T-helper 17 cell (primary cell): ENCODE data around the gene OXSR1. TPM values are rescaled to one million over a fixed set of nuclear protein-coding genes. Genes with fewer than 3 reads are reported as not detected.

ENCODE experiments used
- ATAC-seq: fragments of 150-1000 bp; cut with Tn5 transposase; 2 replicates; pipeline ENCODE4 v1.10.0; 2021; ENCODE audit warnings: mild to moderate bottlenecking, moderate library complexity
- DNase-seq, 3 donors: peaks; one replicate each; pipeline versions ENCODE4 v3.0.0 to v3.0.0-alpha.2; 2020 to 2021
- H3K9me3 ChIP-seq: one replicate; pipeline ENCODE4 v1.7.0; 2013; ENCODE audit warnings: low read length, mild to moderate bottlenecking; ENCODE audit not compliant: control insufficient read depth, poor library complexity, severe bottlenecking
- H3K27ac Mint-ChIP-seq: one replicate; pipeline ENCODE4 v1.8.0; 2022; ENCODE audit warnings: mild to moderate bottlenecking, moderate library complexity, mixed read lengths
- H3K27me3 Mint-ChIP-seq: one replicate; pipeline ENCODE4 v1.8.0; 2022; ENCODE audit warnings: mixed read lengths
- H3K36me3 Mint-ChIP-seq: one replicate; pipeline ENCODE4 v1.8.0; 2022; ENCODE audit warnings: low read depth, mixed read lengths
- H3K4me1 Mint-ChIP-seq: one replicate; pipeline ENCODE4 v1.8.0; 2022; ENCODE audit warnings: mild to moderate bottlenecking, mixed read lengths
- H3K4me3 Mint-ChIP-seq: one replicate; pipeline ENCODE4 v1.8.0; 2022; ENCODE audit warnings: mild to moderate bottlenecking, moderate library complexity, mixed read lengths
- total RNA-seq, 4 donors: library from RNA in 2 of 4; stranded (reverse) in 2 of 4; gene quantifications; one replicate each; pipeline ENCODE4 v1.2.3 and lab custom pipeline; 2022 to 2026

Gene OXSR1
- total RNA-seq, 2 donors from 2014 or later: 39.8 to 51.9 TPM

- Mint-ChIP-seq H3K4me1 (peaks cover 6% of the 10 kb centered on the region), H3K36me3 (peaks cover 21% of the 10 kb centered on the region), H3K27me3 (no peaks in the 10 kb centered on the region), H3K27ac (no peak overlapping the region), H3K4me3 (no peak overlapping the region)
- ATAC-seq (no peak), DNase-seq (no peak)
- H3K9me3 ChIP-seq: no peaks in the 10 kb centered on the region
Observed at GRCh38 chr3:38247366-38248035, 82.2 kb downstream of the OXSR1 start.

- H3K4me1 Mint-ChIP-seq: peaks cover 11% of the 10 kb centered on the region
- no peaks in the 10 kb centered on the region for H3K27me3 Mint-ChIP-seq
Observed at GRCh38 chr3:38250198-38250597, 84.9 kb downstream of the OXSR1 start.

DNA sequence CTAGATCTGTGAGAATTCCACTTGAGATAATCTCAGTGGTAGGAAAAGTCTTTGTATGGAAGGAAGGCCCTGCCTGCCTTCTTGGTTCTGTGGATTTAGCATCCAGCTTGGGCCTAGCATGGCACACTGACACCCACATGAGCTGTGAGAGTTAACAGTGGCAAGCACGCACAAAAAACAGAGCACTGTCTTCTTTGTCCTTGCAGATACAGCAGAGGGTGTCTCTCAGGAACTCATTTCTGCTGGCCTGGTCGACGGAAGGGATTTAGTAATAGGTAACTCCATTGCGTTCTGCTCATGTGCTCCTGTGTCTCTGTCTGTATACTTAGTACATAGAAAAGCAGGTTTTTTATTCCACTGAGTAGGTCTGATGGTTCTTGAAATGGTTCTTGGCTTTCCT is 85.9 kb downstream of the OXSR1 start:
- no peak for DNase-seq
- Mint-ChIP-seq H3K4me3 (no peak overlapping the region), H3K36me3 (peaks cover 20% of the 10 kb centered on the region), H3K27ac (no peak overlapping the region), H3K27me3 (no peaks in the 10 kb centered on the region), H3K4me1 (peaks cover 15% of the 10 kb centered on the region)
- H3K9me3 ChIP-seq: no peaks in the 10 kb centered on the region
- no peak for ATAC-seq

More at GRCh38 chr3:38250198-38250597, 84.9 kb downstream of the OXSR1 start:
- ATAC-seq (no peak), DNase-seq (no peak)
- no peak overlapping the region for H3K4me3 Mint-ChIP-seq
- H3K36me3 Mint-ChIP-seq: peaks cover 22% of the 10 kb centered on the region
- H3K27ac Mint-ChIP-seq: no peak overlapping the region
- no peaks in the 10 kb centered on the region for H3K9me3 ChIP-seq

- peaks cover 12% of the 10 kb centered on the region for H3K36me3 Mint-ChIP-seq
Observed at GRCh38 chr3:38253704-38254103, 88.4 kb downstream of the OXSR1 start.

GRCh38 chr3:38254872-38255271 is 89.5 kb downstream of the OXSR1 start:
- no peak for DNase-seq
- Mint-ChIP-seq H3K36me3 (peaks cover 12% of the 10 kb centered on the region), H3K27ac (peak overlapping the region; percentile 77), H3K4me3 (no peak overlapping the region), H3K27me3 (no peaks in the 10 kb centered on the region), H3K4me1 (peaks cover 14% of the 10 kb centered on the region)
- no peaks in the 10 kb centered on the region for H3K9me3 ChIP-seq
- no peak for ATAC-seq

More at GRCh38 chr3:38253704-38254103, 88.4 kb downstream of the OXSR1 start:
- Mint-ChIP-seq H3K4me1 (peaks cover 14% of the 10 kb centered on the region), H3K4me3 (no peak overlapping the region), H3K27me3 (no peaks in the 10 kb centered on the region), H3K27ac (peak overlapping the region; percentile 77)
- H3K9me3 ChIP-seq: no peaks in the 10 kb centered on the region
- DNase-seq (no peak), ATAC-seq (no peak)

DNA sequence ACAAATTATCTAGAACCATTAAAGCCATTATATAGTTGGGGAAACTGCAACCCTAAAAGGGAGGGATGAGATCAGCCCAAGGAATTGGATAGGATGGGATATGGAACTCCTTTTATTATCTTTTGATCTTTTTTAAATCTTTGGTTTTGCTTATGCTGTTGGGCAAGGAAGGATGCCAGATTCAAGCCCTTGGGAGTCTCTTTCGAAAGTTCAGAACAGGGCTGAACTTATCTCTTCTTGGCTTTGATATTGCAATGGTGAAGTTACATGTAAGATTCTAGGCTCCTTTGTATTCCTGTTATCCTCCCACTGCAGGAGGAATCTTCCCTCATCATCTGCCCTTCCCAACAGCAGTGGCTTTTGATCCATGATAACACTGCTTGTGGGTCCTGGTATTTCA is 90.3 kb downstream of the OXSR1 start:
- H3K27me3 Mint-ChIP-seq: no peaks in the 10 kb centered on the region
- no peak overlapping the region for H3K4me3 Mint-ChIP-seq
- peaks cover 12% of the 10 kb centered on the region for H3K36me3 Mint-ChIP-seq
- DNase-seq: no peak
- no peak for ATAC-seq
- H3K4me1 Mint-ChIP-seq: peaks cover 14% of the 10 kb centered on the region
- no peaks in the 10 kb centered on the region for H3K9me3 ChIP-seq
- no peak overlapping the region for H3K27ac Mint-ChIP-seq

DNA sequence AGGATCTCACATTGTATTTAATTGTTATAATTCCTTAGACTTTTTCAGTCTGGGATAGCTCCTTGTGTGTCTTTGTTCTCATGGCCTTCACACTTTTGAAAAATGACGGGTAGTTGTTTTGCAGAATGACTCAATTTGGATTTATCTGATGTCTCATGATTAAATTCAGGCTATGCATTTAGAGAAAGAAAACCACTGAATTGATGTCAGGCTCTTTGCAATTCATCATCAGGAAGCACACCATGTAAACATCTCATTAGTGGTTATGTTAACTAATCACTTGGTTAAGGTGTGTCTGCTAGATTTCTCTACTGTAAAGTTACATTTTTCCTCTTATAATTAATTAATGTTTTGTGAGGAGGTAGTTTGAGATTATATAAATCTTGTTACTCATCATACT is 92.2 kb downstream of the OXSR1 start:
- no peak for DNase-seq
- Mint-ChIP-seq H3K4me3 (no peak overlapping the region), H3K36me3 (peaks cover 4% of the 10 kb centered on the region), H3K4me1 (peaks cover 15% of the 10 kb centered on the region), H3K27ac (peak overlapping the region; percentile 21), H3K27me3 (no peaks in the 10 kb centered on the region)
- no peak for ATAC-seq
- no peaks in the 10 kb centered on the region for H3K9me3 ChIP-seq

DNA sequence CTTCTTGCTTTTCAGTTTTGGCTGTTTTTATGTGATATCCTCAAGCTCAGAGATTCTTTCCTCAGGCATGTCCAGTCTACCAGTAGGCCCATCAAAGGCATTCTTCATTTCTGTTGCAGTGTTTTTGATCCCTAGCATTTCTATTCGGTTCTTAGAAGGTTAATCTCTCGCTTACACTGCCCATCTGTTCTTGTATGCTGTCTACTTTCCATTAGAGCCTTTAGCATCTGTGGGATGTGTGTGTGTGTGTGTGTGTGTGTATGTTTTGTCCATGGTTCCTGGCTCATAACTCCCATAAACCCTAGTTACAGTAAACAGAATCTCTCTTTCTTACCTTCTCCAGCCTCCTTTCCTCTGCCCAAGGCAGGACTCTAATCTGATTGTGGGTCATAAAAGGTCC is 95.1 kb downstream of the OXSR1 start:
- peaks cover 22% of the 10 kb centered on the region for H3K4me1 Mint-ChIP-seq
- no peaks in the 10 kb centered on the region for H3K9me3 ChIP-seq
- H3K27ac Mint-ChIP-seq: no peak overlapping the region
- DNase-seq (no peak), ATAC-seq (no peak)
- no peaks in the 10 kb centered on the region for H3K27me3 Mint-ChIP-seq
- no peak overlapping the region for H3K4me3 Mint-ChIP-seq
- H3K36me3 Mint-ChIP-seq: no peaks in the 10 kb centered on the region

GRCh38 chr3:38264353-38264771 is 99.0 kb downstream of the OXSR1 start:
- H3K9me3 ChIP-seq: no peaks in the 10 kb centered on the region
- peaks cover 6% of the 10 kb centered on the region for H3K36me3 Mint-ChIP-seq
- DNase-seq (no peak), ATAC-seq (no peak)
- H3K4me3 Mint-ChIP-seq: no peak overlapping the region
- H3K4me1 Mint-ChIP-seq: peaks cover 29% of the 10 kb centered on the region
- no peaks in the 10 kb centered on the region for H3K27me3 Mint-ChIP-seq
- peak overlapping the region; percentile 6 for H3K27ac Mint-ChIP-seq

- DNase-seq (no peak), ATAC-seq (no peak)
- H3K4me1 Mint-ChIP-seq: peaks cover 29% of the 10 kb centered on the region
- H3K4me3 Mint-ChIP-seq: no peak overlapping the region
- H3K36me3 Mint-ChIP-seq: peaks cover 6% of the 10 kb centered on the region
- no peaks in the 10 kb centered on the region for H3K27me3 Mint-ChIP-seq
- H3K9me3 ChIP-seq: no peaks in the 10 kb centered on the region
- peak overlapping the region; percentile 6 for H3K27ac Mint-ChIP-seq
Observed at GRCh38 chr3:38264779-38265178, 99.4 kb downstream of the OXSR1 start.

DNA sequence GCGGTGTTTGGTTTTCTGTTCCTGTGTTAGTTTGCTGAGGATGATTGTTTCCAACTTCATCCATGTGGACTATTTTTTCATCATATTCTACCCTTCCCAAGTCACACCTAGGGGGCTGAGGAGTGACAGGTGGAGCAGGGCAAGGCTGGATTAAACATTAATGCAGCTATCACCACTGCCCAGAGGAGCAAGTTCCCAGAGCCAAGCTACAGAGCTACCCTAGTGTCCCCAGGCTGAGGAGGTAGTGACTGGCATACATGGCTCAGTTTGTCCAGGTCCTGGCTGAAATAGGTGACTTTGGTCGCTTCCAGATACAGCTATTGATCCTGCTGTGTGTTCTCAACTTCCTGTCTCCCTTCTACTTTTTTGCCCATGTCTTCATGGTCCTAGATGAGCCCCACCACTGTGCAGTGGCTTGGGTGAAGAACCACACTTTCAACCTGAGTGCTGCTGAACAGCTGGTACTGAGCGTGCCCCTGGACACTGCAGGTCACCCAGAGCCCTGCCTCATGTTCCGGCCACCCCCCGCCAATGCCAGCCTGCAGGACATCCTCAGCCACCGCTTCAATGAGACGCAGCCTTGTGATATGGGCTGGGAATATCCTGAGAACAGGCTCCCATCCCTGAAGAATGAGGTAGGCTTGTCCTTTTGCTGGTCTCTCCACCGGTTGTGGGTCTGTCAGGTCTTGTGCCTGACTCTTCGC is 100.4 kb downstream of the OXSR1 start, which contains the start of gene SLC22A13:
Gene SLC22A13 (plus strand): TSS at position 209 of the 704 bp plus-strand sequence. CDS start 49 bp downstream, at position 258.
- no peak for DNase-seq
- Mint-ChIP-seq H3K4me3 (no peak within 1 kb of the TSS), H3K27me3 (no peaks in the 10 kb centered on the region), H3K36me3 (peaks cover 6% of the 10 kb centered on the region), H3K4me1 (peaks cover 29% of the 10 kb centered on the region), H3K27ac (peak within 1 kb of the TSS; percentile 34)
- H3K9me3 ChIP-seq: no peaks in the 10 kb centered on the region
- no peak for ATAC-seq

GRCh38 chr3:38266810-38267209 is 101.5 kb downstream of the OXSR1 start:
- peaks cover 6% of the 10 kb centered on the region for H3K36me3 Mint-ChIP-seq

DNA sequence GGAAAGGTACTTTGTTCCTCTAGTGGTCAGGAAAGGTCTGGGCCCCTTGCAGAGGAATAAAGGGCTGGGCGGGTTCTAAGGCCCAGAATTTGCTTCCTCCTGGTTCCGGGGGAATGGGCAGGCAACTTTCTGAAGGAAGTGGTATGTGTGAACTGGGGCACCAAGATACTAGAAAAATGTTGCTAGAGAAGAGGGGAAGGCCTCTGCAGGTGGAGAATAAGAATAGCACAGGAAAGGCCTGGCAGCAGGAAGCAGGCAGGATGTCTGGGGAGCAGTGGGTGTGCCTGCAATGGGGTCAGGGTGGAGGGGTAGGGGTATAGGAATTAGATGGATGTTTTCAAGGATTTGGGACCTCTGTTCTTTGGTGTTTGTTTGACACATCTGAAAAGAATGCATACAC is 102.3 kb downstream of the OXSR1 start:
- H3K4me1 Mint-ChIP-seq: peaks cover 27% of the 10 kb centered on the region
- peaks cover 6% of the 10 kb centered on the region for H3K36me3 Mint-ChIP-seq
- no peaks in the 10 kb centered on the region for H3K9me3 ChIP-seq
- H3K27me3 Mint-ChIP-seq: no peaks in the 10 kb centered on the region
- H3K4me3 Mint-ChIP-seq: no peak overlapping the region
- ATAC-seq: no peak
- H3K27ac Mint-ChIP-seq: peak overlapping the region; percentile 34
- DNase-seq: no peak

More at GRCh38 chr3:38266810-38267209, 101.5 kb downstream of the OXSR1 start:
- DNase-seq (no peak), ATAC-seq (no peak)
- peaks cover 28% of the 10 kb centered on the region for H3K4me1 Mint-ChIP-seq
- H3K27me3 Mint-ChIP-seq: no peaks in the 10 kb centered on the region
- H3K4me3 Mint-ChIP-seq: no peak overlapping the region
- H3K27ac Mint-ChIP-seq: peak overlapping the region; percentile 34
- no peaks in the 10 kb centered on the region for H3K9me3 ChIP-seq
